Measurements from ENCODE around the gene PCDHGB7.
"Not testable (repeated sequence)": the region's sequence is repeated elsewhere in the genome, so short reads cannot be mapped to it uniquely, and the experiment has no call there.

The PCDHGB7 gene

DNA sequence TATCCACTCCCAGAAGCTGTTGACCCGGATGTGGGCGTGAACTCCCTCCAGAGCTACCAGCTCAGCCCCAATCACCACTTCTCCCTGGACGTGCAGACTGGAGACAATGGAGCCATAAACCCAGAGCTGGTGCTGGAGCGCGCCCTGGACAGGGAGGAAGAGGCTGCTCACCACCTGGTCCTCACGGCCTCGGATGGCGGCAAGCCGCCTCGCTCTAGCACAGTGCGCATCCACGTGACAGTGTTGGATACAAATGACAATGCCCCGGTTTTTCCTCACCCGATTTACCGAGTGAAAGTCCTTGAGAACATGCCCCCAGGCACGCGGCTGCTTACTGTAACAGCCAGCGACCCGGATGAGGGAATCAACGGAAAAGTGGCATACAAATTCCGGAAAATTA lies 24.2 kb upstream of the PCDHGB7 start:
- no peaks in the 10 kb centered on the region for H3K36me3 ChIP-seq (ENCODE audit: insufficient read depth, low read length)
- no peaks in the 10 kb centered on the region for H3F3A ChIP-seq (ENCODE audit: insufficient read depth, low read length)
- H3K4me1 ChIP-seq (ENCODE audit: insufficient read depth, low read length, severe bottlenecking) = no peaks in the 10 kb centered on the region
- H3K79me2 ChIP-seq (ENCODE audit: insufficient read depth, low read length) = no peaks in the 10 kb centered on the region
- H3K27me3 ChIP-seq (ENCODE audit: insufficient read depth, low read length) = no peaks in the 10 kb centered on the region
- H3K4me3 ChIP-seq (ENCODE audit: low read depth, low read length, poor library complexity, severe bottlenecking) = no peak overlapping the region
- TF ChIP-seq, protein P1, sequence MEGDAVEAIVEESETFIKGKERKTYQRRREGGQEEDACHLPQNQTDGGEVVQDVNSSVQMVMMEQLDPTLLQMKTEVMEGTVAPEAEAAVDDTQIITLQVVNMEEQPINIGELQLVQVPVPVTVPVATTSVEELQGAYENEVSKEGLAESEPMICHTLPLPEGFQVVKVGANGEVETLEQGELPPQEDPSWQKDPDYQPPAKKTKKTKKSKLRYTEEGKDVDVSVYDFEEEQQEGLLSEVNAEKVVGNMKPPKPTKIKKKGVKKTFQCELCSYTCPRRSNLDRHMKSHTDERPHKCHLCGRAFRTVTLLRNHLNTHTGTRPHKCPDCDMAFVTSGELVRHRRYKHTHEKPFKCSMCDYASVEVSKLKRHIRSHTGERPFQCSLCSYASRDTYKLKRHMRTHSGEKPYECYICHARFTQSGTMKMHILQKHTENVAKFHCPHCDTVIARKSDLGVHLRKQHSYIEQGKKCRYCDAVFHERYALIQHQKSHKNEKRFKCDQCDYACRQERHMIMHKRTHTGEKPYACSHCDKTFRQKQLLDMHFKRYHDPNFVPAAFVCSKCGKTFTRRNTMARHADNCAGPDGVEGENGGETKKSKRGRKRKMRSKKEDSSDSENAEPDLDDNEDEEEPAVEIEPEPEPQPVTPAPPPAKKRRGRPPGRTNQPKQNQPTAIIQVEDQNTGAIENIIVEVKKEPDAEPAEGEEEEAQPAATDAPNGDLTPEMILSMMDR (IDR thresholded peaks at IDR 0.05; ENCODE audit: low read length) = no peak
- no peak for TF ChIP-seq EZH2 (IDR thresholded peaks at IDR 0.05; ENCODE audit: borderline replicate concordance, low read length)
- no peak overlapping the region for H3K4me2 ChIP-seq (ENCODE audit: low read length)
- H3K9ac ChIP-seq (ENCODE audit: low read length) = no peak overlapping the region
- H3K9me2 ChIP-seq (ENCODE audit: low read depth, low read length) = no peaks in the 10 kb centered on the region
- no peak overlapping the region for H2AFZ ChIP-seq (ENCODE audit: low read length)
- no peak overlapping the region for H3K27ac ChIP-seq (ENCODE audit: low read depth, low read length, poor library complexity, severe bottlenecking)
- no peaks in the 10 kb centered on the region for H4K20me1 ChIP-seq (ENCODE audit: insufficient read depth, low read length)
- peaks cover 6% of the 10 kb centered on the region; the same call in 1 of the 2 replicates for H3K9me3 ChIP-seq (ENCODE audit: low read length)

DNA sequence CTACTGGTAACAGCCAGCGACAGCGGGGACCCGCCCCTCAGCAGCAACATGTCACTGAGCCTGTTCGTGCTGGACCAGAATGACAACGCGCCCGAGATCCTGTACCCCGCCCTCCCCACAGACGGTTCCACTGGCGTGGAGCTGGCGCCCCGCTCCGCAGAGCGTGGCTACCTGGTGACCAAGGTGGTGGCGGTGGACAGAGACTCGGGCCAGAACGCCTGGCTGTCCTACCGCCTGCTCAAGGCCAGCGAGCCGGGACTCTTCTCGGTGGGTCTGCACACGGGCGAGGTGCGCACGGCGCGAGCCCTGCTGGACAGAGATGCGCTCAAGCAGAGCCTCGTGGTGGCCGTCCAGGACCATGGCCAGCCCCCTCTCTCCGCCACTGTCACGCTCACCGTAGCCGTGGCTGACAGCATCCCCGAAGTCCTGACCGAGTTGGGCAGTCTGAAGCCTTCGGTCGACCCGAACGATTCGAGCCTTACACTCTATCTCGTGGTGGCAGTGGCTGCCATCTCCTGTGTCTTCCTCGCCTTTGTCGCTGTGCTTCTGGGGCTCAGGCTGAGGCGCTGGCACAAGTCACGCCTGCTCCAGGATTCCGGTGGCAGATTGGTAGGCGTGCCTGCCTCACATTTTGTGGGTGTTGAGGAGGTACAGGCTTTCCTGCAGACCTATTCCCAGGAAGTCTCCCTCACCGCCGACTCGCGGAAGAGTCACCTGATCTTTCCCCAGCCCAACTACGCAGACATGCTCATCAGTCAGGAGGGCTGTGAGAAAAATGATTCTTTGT lies 22.9 kb upstream of the PCDHGB7 start:
- H3K4me1 ChIP-seq (ENCODE audit: insufficient read depth, low read length, severe bottlenecking); H3K4me3 ChIP-seq (ENCODE audit: low read depth, low read length, poor library complexity, severe bottlenecking); H3K27ac ChIP-seq (ENCODE audit: low read depth, low read length, poor library complexity, severe bottlenecking); H3K36me3 ChIP-seq (ENCODE audit: insufficient read depth, low read length); H3K9ac ChIP-seq (ENCODE audit: low read length); H3F3A ChIP-seq (ENCODE audit: insufficient read depth, low read length); H2AFZ ChIP-seq (ENCODE audit: low read length); H3K9me2 ChIP-seq (ENCODE audit: low read depth, low read length); H3K9me3 ChIP-seq (ENCODE audit: low read length); H3K4me2 ChIP-seq (ENCODE audit: low read length); H3K79me2 ChIP-seq (ENCODE audit: insufficient read depth, low read length); H4K20me1 ChIP-seq (ENCODE audit: insufficient read depth, low read length); H3K27me3 ChIP-seq (ENCODE audit: insufficient read depth, low read length): not testable (repeated sequence)

DNA sequence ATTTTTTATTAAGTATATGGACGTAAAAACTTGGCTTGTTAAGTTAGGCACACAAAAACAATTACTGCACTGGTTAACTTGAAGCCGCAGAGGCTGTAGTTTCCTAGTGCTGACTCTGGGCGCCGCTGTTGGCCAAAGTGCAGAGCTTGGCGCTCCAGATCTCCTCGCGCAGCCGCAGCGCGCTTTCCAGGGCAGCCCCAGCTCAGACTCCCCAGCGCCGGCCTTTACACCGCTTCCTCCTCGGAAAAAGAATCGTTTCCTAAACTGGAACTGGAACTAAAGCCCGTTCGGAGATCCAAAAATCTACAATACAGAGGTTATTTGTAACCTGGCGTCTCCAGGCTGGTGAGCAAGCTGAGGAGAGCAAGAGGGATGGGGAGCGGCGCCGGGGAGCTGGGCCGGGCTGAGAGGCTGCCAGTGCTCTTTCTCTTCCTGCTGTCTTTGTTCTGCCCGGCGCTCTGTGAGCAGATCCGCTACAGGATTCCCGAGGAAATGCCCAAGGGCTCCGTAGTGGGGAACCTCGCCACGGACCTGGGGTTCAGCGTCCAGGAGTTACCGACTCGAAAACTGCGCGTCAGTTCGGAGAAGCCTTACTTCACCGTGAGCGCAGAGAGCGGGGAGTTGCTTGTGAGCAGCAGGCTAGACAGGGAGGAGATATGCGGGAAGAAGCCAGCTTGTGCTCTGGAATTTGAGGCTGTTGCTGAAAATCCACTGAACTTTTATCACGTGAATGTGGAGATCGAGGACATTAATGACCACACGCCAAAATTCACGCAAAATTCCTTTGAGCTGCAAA lies 19.5 kb upstream of the PCDHGB7 start, which contains the start of gene PCDHGB5:
Gene PCDHGB5, plus strand, starts transcription at position 192 of the 796 bp plus-strand sequence. Its CDS starts 181 bp downstream, at position 373.
- H4K20me1 ChIP-seq (ENCODE audit: insufficient read depth, low read length); H3K27ac ChIP-seq (ENCODE audit: low read depth, low read length, poor library complexity, severe bottlenecking); H3K79me2 ChIP-seq (ENCODE audit: insufficient read depth, low read length); H3K4me2 ChIP-seq (ENCODE audit: low read length); H3K9me3 ChIP-seq (ENCODE audit: low read length); H3K4me1 ChIP-seq (ENCODE audit: insufficient read depth, low read length, severe bottlenecking); H2AFZ ChIP-seq (ENCODE audit: low read length); H3K36me3 ChIP-seq (ENCODE audit: insufficient read depth, low read length); H3F3A ChIP-seq (ENCODE audit: insufficient read depth, low read length); H3K4me3 ChIP-seq (ENCODE audit: low read depth, low read length, poor library complexity, severe bottlenecking); H3K9ac ChIP-seq (ENCODE audit: low read length); H3K27me3 ChIP-seq (ENCODE audit: insufficient read depth, low read length); H3K9me2 ChIP-seq (ENCODE audit: low read depth, low read length): not testable (repeated sequence)

DNA sequence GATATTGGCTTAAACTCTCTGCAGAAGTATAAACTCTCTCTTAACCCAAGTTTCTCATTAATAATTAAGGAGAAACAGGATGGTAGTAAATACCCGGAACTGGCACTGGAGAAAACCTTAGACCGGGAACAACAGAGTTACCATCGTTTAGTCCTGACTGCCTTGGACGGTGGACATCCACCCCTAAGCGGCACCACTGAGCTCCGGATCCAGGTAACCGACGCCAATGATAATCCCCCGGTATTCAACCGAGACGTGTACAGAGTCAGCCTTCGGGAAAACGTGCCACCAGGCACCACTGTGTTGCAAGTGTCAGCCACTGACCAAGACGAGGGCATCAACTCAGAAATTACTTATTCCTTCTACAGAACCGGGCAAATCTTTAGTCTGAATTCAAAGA lies 18.9 kb upstream of the PCDHGB7 start:
- peaks cover 5% of the 10 kb centered on the region; the same call in 1 of the 2 replicates for H3K9me3 ChIP-seq (ENCODE audit: low read length)
- no peak overlapping the region for H3K27ac ChIP-seq (ENCODE audit: low read depth, low read length, poor library complexity, severe bottlenecking)
- no peak overlapping the region for H3K4me2 ChIP-seq (ENCODE audit: low read length)
- TF ChIP-seq, protein P1 (IDR thresholded peaks at IDR 0.05; ENCODE audit: low read length) = no peak
- TF ChIP-seq EZH2 (IDR thresholded peaks at IDR 0.05; ENCODE audit: borderline replicate concordance, low read length) = no peak
- H4K20me1 ChIP-seq (ENCODE audit: insufficient read depth, low read length) = no peaks in the 10 kb centered on the region
- no peaks in the 10 kb centered on the region for H3K79me2 ChIP-seq (ENCODE audit: insufficient read depth, low read length)
- H3F3A ChIP-seq (ENCODE audit: insufficient read depth, low read length) = no peaks in the 10 kb centered on the region
- H3K36me3 ChIP-seq (ENCODE audit: insufficient read depth, low read length) = no peaks in the 10 kb centered on the region
- H3K27me3 ChIP-seq (ENCODE audit: insufficient read depth, low read length) = no peaks in the 10 kb centered on the region
- no peaks in the 10 kb centered on the region for H3K9me2 ChIP-seq (ENCODE audit: low read depth, low read length)
- H2AFZ ChIP-seq (ENCODE audit: low read length) = no peak overlapping the region
- no peak overlapping the region for H3K9ac ChIP-seq (ENCODE audit: low read length)
- no peak overlapping the region for H3K4me3 ChIP-seq (ENCODE audit: low read depth, low read length, poor library complexity, severe bottlenecking)
- no peaks in the 10 kb centered on the region for H3K4me1 ChIP-seq (ENCODE audit: insufficient read depth, low read length, severe bottlenecking)

Measured in OCI-LY1 (cell line).